HEK293T (cell line): ENCODE data around the gene KLRF2.

Experiments used
- BHLHE40 ChIP-seq: fragments of 450-650 bp; IDR thresholded peaks from 2 replicates; pipeline ENCODE4 v1.6.1; 2016; ENCODE audit warnings: mild to moderate bottlenecking, moderate library complexity, borderline replicate concordance
- HDGF ChIP-seq: fragments of 450-650 bp; IDR thresholded peaks from 2 replicates; pipeline ENCODE4 v1.6.1; 2017; ENCODE audit warnings: antibody characterized with exemption, borderline replicate concordance
- SP1 ChIP-seq: fragments of 450-650 bp; IDR thresholded peaks from 2 replicates; pipeline ENCODE4 v1.6.1; 2017

GRCh38 chr12:9920451-9920850 is 39.2 kb downstream of the KLRF2 start:
- TF ChIP-seq HDGF (no peak), BHLHE40 (no peak), SP1 (no peak)
